ENCODE measurements around the gene TLL2. TPM values are rescaled to one million over a fixed set of nuclear protein-coding genes. Genes with fewer than 3 reads are reported as not detected.

The TLL2 gene
- total and polyA plus RNA-seq, 2 donors (not counting 3 experiments of a cell fraction or from before 2014, with no cell fraction given) = 0.03 to 0.20 TPM

DNA sequence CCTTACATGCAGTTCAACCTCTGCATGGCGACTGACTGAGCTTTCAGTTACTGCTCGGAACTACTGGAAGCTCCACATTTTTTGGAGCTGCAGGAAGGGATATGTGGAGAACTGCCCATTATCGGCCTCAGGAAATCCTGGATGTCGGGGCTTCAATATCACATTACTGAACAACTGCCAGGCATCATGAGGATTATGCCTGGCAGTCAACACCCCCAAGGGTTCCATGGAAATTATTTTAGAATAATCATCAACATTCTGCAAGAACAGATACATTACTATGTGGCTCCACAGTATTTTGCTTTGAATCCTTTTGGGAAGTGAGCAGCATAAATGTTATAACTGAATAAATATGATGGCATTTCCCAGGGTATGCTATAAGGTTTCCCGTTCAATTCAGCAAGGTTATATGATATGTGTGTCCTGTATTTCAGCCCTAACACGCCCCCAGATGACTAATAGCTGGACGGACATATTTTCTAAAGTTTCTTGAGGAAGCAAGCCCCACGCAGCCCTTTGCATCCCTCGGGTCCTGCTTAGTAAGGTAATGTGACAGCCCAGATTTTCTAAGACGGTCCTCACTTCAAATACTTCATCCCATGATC is 101.9 kb downstream of the TLL2 start:
- no peak for DNase-seq (ENCODE audit: low read depth, low spot score)
- no peaks in the 10 kb centered on the region for H4K20me1 ChIP-seq (replicated peaks; ENCODE audit: control insufficient read depth, extremely low read depth, insufficient read depth, low read length)
- ChIA-PET CTCF (interaction anchor here (0.7 kb wide), 1 partner anchor 24 kb away, joined by 4 read pairs; no protein-coding TSS in a partner anchor), POLR2A (no interaction called here)
- no peak overlapping the region for H3K4me2 ChIP-seq (ENCODE audit: insufficient read depth, low read length)
- H2AFZ ChIP-seq (ENCODE audit: low read depth, low read length) = no peak overlapping the region
- no peak overlapping the region for H3K27ac ChIP-seq (ENCODE audit: insufficient read depth, low read depth, low read length)
- H3K9ac ChIP-seq (replicated peaks; ENCODE audit: extremely low read depth, insufficient read depth, low read length) = no peak overlapping the region
- no peaks in the 10 kb centered on the region for H3K79me2 ChIP-seq (ENCODE audit: control insufficient read depth, insufficient read depth, low read length)
- dilution Hi-C loops (cut with MboI; ENCODE audit: extremely low pct_ligation_motif_present, low sequenced_read_pairs) = no loop called here
- no peaks in the 10 kb centered on the region for H3K36me3 ChIP-seq (ENCODE audit: control insufficient read depth in 2 of 2, extremely low read depth in 1 of 2, insufficient read depth in 2 of 2, low read length in 2 of 2)
- peaks cover 8 to 16% of the 10 kb centered on the region in 2 experiments for H3K27me3 ChIP-seq (ENCODE audit: control insufficient read depth in 2 of 2, insufficient read depth in 2 of 2, low read length in 2 of 2)
- H3K9me1 ChIP-seq (replicated peaks; ENCODE audit: control insufficient read depth, extremely low read depth, insufficient read depth, low read length) = no peaks in the 10 kb centered on the region
- no TSS peak for BruUV-seq (replicated peaks)
- no peak for FAIRE-seq
- intact Hi-C loops (cut with micrococcal nuclease) = no loop called here
- TF ChIP-seq MYC (IDR thresholded peaks at IDR 0.05; ENCODE audit: low read depth, low read length) = no peak
- no peak for TF ChIP-seq FOS (IDR thresholded peaks at IDR 0.05; ENCODE audit: borderline replicate concordance, insufficient read depth, low read length)
- TF ChIP-seq JUN (IDR thresholded peaks at IDR 0.05; ENCODE audit: borderline replicate concordance, insufficient read depth, insufficient read length, low read depth) = no peak
- TF ChIP-seq POLR2A (IDR thresholded peaks at IDR 0.05; ENCODE audit: low read depth, low read length) = no peak
- TF ChIP-seq POLR2AphosphoS5 (IDR thresholded peaks at IDR 0.05; ENCODE audit: insufficient read depth, low read depth, low read length) = no peak
- no peaks in the 10 kb centered on the region for H3K9me3 ChIP-seq (replicated peaks; ENCODE audit: control insufficient read depth, insufficient read depth, low read length)
- H3K4me1 ChIP-seq (ENCODE audit: control insufficient read depth, extremely low read depth, insufficient read depth, low read length) = no peaks in the 10 kb centered on the region
- no peak overlapping the region for H3K4me3 ChIP-seq (replicated peaks in 1 of 3; ENCODE audit: insufficient read depth in 1 of 3, low read depth in 1 of 3, low read length in 3 of 3)

DNA sequence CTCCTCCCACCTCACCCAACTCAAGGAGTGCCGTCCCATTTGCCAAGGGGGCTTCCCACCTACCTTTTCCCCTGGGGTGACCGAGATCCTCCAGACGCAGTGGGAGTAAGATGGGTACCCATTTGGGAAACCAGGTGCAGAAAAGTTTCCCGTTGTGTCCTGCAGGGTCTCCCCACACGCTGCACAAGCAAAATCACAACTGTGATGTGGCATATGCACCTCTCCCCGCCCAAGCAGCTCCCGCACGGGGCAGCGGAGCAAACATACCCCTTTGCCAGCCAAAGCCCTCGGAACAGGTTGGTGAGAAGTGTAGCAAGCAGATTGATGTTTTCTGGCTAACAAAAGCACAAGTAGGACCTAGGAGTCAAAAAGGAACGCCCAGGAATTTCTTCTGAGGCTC is 103.4 kb downstream of the TLL2 start:
- FAIRE-seq (no peak), DNase-seq (ENCODE audit: low read depth, low spot score) (no peak)
- ChIA-PET POLR2A (no interaction called here), CTCF (no interaction called here)
- Histone ChIP-seq H3K4me1 (ENCODE audit: control insufficient read depth, extremely low read depth, insufficient read depth, low read length) (no peaks in the 10 kb centered on the region), H4K20me1 (replicated peaks; ENCODE audit: control insufficient read depth, extremely low read depth, insufficient read depth, low read length) (no peaks in the 10 kb centered on the region), H3K27me3 (ENCODE audit: control insufficient read depth in 2 of 2, insufficient read depth in 2 of 2, low read length in 2 of 2) (peaks cover 8 to 16% of the 10 kb centered on the region in 2 experiments), H3K9me1 (replicated peaks; ENCODE audit: control insufficient read depth, extremely low read depth, insufficient read depth, low read length) (no peaks in the 10 kb centered on the region), H3K36me3 (ENCODE audit: control insufficient read depth in 2 of 2, extremely low read depth in 1 of 2, insufficient read depth in 2 of 2, low read length in 2 of 2) (no peaks in the 10 kb centered on the region), H3K9me3 (replicated peaks; ENCODE audit: control insufficient read depth, insufficient read depth, low read length) (no peaks in the 10 kb centered on the region), H3K4me3 (replicated peaks in 1 of 3; ENCODE audit: insufficient read depth in 1 of 3, low read depth in 1 of 3, low read length in 3 of 3) (no peak overlapping the region), H3K27ac (ENCODE audit: insufficient read depth, low read depth, low read length) (no peak overlapping the region), H3K79me2 (ENCODE audit: control insufficient read depth, insufficient read depth, low read length) (no peaks in the 10 kb centered on the region), H3K9ac (replicated peaks; ENCODE audit: extremely low read depth, insufficient read depth, low read length) (no peak overlapping the region), H2AFZ (ENCODE audit: low read depth, low read length) (no peak overlapping the region), H3K4me2 (ENCODE audit: insufficient read depth, low read length) (no peak overlapping the region)
- intact Hi-C loops (cut with micrococcal nuclease) (no loop called here), dilution Hi-C loops (cut with MboI; ENCODE audit: extremely low pct_ligation_motif_present, low sequenced_read_pairs) (no loop called here)
- TF ChIP-seq, protein P1, sequence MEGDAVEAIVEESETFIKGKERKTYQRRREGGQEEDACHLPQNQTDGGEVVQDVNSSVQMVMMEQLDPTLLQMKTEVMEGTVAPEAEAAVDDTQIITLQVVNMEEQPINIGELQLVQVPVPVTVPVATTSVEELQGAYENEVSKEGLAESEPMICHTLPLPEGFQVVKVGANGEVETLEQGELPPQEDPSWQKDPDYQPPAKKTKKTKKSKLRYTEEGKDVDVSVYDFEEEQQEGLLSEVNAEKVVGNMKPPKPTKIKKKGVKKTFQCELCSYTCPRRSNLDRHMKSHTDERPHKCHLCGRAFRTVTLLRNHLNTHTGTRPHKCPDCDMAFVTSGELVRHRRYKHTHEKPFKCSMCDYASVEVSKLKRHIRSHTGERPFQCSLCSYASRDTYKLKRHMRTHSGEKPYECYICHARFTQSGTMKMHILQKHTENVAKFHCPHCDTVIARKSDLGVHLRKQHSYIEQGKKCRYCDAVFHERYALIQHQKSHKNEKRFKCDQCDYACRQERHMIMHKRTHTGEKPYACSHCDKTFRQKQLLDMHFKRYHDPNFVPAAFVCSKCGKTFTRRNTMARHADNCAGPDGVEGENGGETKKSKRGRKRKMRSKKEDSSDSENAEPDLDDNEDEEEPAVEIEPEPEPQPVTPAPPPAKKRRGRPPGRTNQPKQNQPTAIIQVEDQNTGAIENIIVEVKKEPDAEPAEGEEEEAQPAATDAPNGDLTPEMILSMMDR (IDR thresholded peaks at IDR 0.05; ENCODE audit: extremely low read depth in 1 of 2, insufficient read depth in 1 of 2, low read depth in 1 of 2, low read length in 2 of 2) = no peak
- TF ChIP-seq, protein P2, sequence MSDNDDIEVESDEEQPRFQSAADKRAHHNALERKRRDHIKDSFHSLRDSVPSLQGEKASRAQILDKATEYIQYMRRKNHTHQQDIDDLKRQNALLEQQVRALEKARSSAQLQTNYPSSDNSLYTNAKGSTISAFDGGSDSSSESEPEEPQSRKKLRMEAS (IDR thresholded peaks at IDR 0.05; ENCODE audit: insufficient read depth, insufficient read length) = no peak
- TF ChIP-seq POLR2A (IDR thresholded peaks at IDR 0.05; ENCODE audit: low read depth, low read length) = no peak
- TF ChIP-seq GATA2 (IDR thresholded peaks at IDR 0.05; ENCODE audit: insufficient read depth, insufficient read length, low read depth, low read length) = no peak
- TF ChIP-seq FOS (IDR thresholded peaks at IDR 0.05; ENCODE audit: borderline replicate concordance, insufficient read depth, low read length) = no peak
- no peak for TF ChIP-seq EZH2 (IDR thresholded peaks at IDR 0.05; ENCODE audit: borderline replicate concordance, low read depth, low read length, severe bottlenecking)
- no peak for TF ChIP-seq POLR2AphosphoS5 (IDR thresholded peaks at IDR 0.05; ENCODE audit: insufficient read depth, low read depth, low read length)
- no peak for TF ChIP-seq JUN (IDR thresholded peaks at IDR 0.05; ENCODE audit: borderline replicate concordance, insufficient read depth, insufficient read length, low read depth)
- no peak for TF ChIP-seq MYC (IDR thresholded peaks at IDR 0.05; ENCODE audit: low read depth, low read length)
- BruUV-seq (replicated peaks) = no TSS peak
